Ramos (cell line): ENCODE data around the gene HSD3B7.

Source experiments
- in situ Hi-C: fragments of 300-500 bp; cut with MboI; formaldehyde crosslinking; loops from one replicate; pipeline ENCODE4 v1.14.3; 2022; ENCODE audit warnings: low sequenced_read_pairs; ENCODE audit not compliant: unreplicated experiment

The HSD3B7 gene

GRCh38 chr16:30954993-30955392 lies 30.0 kb upstream of the HSD3B7 start:
- in situ Hi-C loops: loop anchor here (10.0 kb wide), 1 partner anchor 910 kb away; no protein-coding TSS in a partner anchor

- in situ Hi-C loops: loop anchor here (10.0 kb wide), 1 partner anchor 908 kb away; no protein-coding TSS in a partner anchor
Observed at GRCh38 chr16:30956601-30957455, 28.2 kb upstream of the HSD3B7 start.

GRCh38 chr16:30957456-30958174 lies 27.4 kb upstream of the HSD3B7 start, which contains the start of gene SETD1A:
Gene SETD1A, plus strand, starts transcription at chr16:30957754. Its CDS starts 978 bp downstream, at chr16:30958732.
- in situ Hi-C loops: loop anchor here (10.0 kb wide), 1 partner anchor 907 kb away; no protein-coding TSS in a partner anchor

GRCh38 chr16:30958175-30959079 lies 26.6 kb upstream of the HSD3B7 start:
- in situ Hi-C loops: loop anchor here (10.0 kb wide), 1 partner anchor 906 kb away; no protein-coding TSS in a partner anchor

GRCh38 chr16:30961384-30961783 lies 23.6 kb upstream of the HSD3B7 start:
- in situ Hi-C loops: no loop called here

GRCh38 chr16:30963925-30964511 lies 21.0 kb upstream of the HSD3B7 start:
- in situ Hi-C loops: no loop called here

GRCh38 chr16:30964574-30965226 lies 20.3 kb upstream of the HSD3B7 start:
- in situ Hi-C loops: no loop called here

- in situ Hi-C loops: no loop called here
Observed at GRCh38 chr16:30965436-30965835, 19.6 kb upstream of the HSD3B7 start.

GRCh38 chr16:30966033-30966619 lies 18.9 kb upstream of the HSD3B7 start:
- in situ Hi-C loops: no loop called here

GRCh38 chr16:30967795-30968194 lies 17.2 kb upstream of the HSD3B7 start:
- in situ Hi-C loops: no loop called here

GRCh38 chr16:30969246-30969842 lies 15.7 kb upstream of the HSD3B7 start:
- in situ Hi-C loops: no loop called here

- in situ Hi-C loops: no loop called here
Observed at GRCh38 chr16:30971298-30971697, 13.7 kb upstream of the HSD3B7 start.

GRCh38 chr16:30972872-30973271 lies 12.1 kb upstream of the HSD3B7 start:
- in situ Hi-C loops: no loop called here

GRCh38 chr16:30974348-30974747 lies 10.7 kb upstream of the HSD3B7 start:
- in situ Hi-C loops: no loop called here

GRCh38 chr16:30976486-30976885 lies 8.5 kb upstream of the HSD3B7 start:
- in situ Hi-C loops: loop anchor here (25.0 kb wide), 1 partner anchor 461 kb away; the partner anchor contains the start of genes COX6A2 and ZNF843

GRCh38 chr16:30977502-30977901 lies 7.5 kb upstream of the HSD3B7 start:
- in situ Hi-C loops: loop anchor here (25.0 kb wide), 1 partner anchor 460 kb away; the partner anchor contains the start of genes COX6A2 and ZNF843

- in situ Hi-C loops: loop anchor here (25.0 kb wide), 1 partner anchor 458 kb away; the partner anchor contains the start of genes COX6A2 and ZNF843
Observed at GRCh38 chr16:30979170-30980022, 5.6 kb upstream of the HSD3B7 start.
